ENCODE data around the gene WWOX.

The WWOX gene

GRCh38 chr16:78659668-78660217, 560.3 kb downstream of the WWOX start:
- no peak for DNase-seq (ENCODE audit: low spot score)

DNA sequence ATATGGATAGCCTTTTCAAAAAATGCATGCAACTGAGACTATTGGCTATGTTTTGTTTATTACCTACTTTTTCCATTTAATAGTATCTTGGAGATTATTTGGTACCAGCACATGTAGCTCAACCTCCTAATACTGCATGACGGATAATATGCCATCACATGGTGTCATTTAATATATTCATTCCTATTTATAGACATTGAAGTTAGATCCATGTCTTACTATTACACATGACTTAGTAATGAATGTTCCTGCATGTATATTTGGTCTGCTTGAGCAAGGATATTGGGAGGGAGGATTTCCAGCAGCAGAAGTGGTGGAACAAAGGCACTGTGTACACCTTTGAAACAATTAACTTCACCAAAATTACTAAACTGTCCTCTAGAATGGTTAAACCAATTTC, 561.3 kb downstream of the WWOX start:
- DNase-seq (ENCODE audit: low spot score) = no peak

GRCh38 chr16:78663690-78664089, 564.2 kb downstream of the WWOX start:
- no peak for DNase-seq (ENCODE audit: low spot score)

DNA sequence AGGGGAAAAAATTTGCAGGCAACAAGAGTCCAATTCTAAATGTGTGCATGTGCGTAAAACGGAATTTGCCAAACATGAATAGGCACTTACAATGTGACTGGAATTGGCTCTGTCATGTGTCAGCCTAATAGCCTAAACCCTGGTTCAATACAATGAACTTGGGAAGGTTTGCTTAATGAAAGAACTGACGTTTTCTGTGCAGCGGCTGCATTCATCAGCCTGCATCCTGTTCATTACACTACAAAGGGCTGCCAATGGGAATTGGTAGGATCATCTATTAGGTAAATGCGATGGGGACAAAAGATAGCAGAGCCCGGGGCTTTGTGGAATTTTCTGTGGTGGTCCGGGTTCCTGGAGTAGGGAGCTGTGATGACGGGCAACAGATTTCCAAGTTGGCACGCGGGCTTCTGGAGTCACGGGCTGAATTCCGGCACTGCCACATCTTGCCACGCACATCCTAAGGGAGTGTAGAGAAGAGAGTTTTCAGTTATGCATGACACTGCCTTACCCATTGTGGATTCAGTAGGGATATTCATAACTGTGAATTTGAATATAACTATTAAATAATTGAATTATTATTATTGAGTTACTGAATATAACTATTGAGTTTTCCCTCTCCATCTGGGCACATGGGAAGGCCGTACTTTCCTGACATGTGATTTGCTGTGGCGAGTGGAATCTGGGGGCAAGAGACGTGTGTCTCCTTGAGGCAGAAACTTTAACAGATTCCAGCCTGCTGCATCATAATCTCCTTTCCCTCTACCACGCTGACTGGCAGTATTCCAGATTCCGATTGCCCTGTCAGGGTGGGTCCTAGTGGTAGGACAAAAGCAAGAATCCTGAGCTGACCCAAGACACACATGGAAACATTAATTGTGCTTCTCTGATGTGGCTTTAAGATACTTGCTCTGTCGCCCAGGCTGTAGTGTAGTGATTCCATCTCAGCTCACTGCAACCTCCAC, 565.6 kb downstream of the WWOX start:
- DNase-seq (ENCODE audit: low spot score) = no peak

GRCh38 chr16:78666318-78666717, 566.9 kb downstream of the WWOX start:
- DNase-seq (ENCODE audit: low spot score) = no peak

DNA sequence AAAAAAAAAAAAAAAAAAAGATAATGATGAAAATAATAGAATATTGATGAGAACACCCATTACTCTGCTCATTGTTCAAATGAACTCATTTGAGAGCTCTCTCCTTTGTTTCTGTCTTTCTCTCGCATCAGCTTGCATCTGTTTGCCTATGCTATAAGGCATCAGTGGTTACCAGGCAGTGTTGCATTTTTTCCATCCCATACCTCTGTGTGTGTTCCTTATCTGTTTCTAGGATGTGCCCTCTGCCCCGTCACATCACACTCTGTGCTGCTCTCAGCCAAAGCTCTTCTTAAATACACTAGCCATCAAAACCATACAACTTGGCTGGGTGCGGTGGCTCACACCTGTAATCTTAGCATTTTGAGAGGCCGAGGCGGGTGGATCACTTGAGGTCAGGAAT, 568.2 kb downstream of the WWOX start:
- no peak for DNase-seq (ENCODE audit: low spot score)

GRCh38 chr16:78668393-78668792, 568.9 kb downstream of the WWOX start:
- DNase-seq (ENCODE audit: low spot score) = no peak

GRCh38 chr16:78669994-78670393, 570.5 kb downstream of the WWOX start:
- no peak for DNase-seq (ENCODE audit: low spot score)

DNA sequence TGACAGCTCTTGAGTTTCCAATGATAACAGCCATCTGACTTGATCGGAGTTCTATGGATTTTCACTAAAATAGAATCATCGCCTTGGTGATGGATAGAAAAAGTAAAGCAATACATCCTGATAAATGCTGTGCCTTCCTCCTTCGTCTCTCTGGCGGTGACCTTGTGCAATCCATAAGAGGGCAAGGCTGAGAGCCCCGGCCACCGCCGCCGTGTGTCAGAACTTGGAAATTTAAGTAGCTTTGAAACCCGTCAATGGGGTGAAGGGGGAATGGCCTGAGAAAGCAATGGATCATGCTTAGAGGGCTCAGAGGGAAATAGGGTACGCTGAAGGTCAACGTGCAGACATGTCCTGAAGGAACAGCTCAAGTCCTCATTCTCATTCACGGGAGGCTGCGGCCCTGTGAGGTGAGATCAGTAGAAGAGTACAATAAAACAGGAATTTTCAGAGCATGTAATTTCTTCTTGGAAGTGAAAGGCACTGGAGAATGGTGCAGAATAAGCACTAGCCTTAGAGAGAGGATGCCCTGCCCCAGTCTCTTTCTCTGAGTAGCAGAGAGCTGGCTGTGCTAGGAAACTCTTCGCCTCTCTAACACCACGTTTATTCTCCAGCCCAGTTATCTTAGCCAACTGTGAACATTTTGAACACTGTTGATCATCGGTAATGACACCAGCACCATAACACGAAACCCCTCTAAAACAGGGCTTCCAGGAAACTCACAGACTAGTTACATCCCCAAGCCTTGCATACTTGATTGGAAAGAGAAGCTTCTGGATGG, 573.5 kb downstream of the WWOX start:
- DNase-seq (ENCODE audit: low spot score) = no peak

DNA sequence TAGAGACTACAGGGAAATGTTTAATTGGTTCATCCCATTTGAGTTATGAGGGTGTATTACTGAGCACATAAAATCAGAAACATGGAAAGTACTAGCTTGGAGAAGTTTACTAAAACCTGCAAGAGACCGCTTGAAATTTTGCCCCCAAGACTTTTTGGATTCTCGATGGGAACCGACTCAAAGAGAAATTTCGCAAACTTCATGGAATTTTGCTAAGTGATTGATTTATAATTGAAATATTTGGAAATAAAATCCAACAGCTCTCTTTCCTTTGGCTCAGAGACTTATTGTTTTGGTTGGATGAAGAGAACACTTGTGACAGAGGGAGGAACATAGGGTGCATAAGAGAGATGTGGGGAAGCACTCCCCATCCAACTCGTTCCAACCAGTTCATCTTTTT, 574.4 kb downstream of the WWOX start:
- DNase-seq (ENCODE audit: low spot score) = no peak

GRCh38 chr16:78675312-78675711, 575.9 kb downstream of the WWOX start:
- no peak for DNase-seq (ENCODE audit: low spot score)

DNA sequence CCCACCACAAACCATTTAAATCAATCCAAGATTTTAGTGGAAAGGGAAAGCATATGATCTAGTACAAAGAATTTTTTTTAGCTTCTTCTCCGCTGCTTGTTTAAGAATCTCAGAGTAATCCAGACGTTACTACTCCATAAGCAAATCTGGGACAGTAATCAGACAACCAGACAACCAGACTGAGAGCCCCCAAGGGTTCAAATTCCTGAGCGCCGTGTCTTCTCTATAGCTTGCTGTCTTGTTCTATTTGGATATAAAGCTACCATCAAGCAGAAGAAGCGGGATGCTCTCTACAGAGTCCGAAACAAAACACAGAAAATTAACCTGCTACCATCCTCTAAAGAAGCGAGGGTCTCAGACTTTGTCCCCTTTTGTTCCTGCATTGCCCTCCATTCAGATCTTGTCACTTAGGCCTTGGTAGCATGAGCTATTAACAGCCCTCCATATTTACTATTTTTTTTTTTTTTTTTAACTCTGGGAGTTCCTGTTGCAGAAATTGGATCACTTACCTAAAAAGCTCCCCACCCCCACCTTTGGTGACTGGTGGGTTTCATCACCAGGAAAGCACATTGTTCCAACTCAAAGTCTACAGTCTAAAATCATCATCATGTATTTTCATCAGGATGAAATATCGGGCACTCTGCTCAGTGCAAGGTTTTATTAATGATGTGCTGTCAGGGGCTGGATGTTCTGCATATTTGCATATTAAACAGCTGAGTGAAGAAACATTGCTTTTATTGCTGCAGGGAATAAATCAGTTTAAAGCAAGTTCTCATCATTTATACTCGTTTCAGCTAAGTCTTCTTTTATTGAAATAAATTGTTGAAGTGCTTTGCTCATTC, 576.7 kb downstream of the WWOX start:
- DNase-seq (ENCODE audit: low spot score) = no peak

DNA sequence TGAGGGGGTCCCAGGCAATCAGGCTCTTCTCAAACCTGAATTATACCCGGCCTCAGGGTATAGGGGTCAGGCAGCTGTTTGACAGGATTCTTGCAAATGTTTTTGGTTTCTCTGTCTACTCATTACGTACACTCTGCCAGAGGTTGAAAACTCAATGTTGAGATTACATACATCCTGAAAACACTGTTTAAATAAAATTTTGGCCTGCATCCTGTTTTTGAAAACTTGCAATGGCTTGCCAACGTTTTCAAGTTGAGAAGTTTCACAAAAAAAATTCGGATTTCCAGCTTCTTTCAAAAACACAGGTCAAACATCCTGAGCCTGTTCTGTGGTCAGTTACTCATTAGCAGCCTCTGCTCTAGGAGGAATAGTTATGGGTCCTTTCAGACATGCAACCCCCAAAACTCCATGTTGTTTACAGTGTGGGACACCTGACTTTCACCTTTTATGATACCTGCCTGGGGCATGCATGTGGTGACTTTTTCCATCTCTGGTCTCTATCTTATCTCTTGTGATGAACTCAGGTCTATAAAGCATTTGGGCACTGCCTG, 577.8 kb downstream of the WWOX start:
- no peak for DNase-seq (ENCODE audit: low spot score)

- DNase-seq (ENCODE audit: low spot score) = no peak
These were observed 580.1 kb downstream of the WWOX start for GRCh38 chr16:78679546-78679945.

DNA sequence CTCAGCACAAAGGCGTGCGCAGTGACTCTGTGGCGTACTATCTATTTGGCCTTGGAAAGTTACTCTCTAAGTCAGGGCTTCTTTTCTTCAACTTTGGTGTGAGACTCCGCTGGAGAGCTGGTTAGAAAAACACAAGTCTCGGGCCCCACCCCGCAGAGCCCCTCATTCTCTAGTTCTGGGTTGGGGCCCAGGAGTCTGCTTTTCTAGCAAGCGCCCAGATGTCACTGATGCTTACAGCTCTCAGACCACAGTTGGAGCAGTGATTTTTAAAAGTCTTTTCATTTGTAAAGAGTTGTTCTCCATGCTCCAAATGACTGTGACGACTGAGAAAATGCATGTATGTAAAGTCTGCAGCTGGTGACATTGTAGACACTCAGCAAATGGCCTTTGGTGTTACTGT, 582.3 kb downstream of the WWOX start:
- no peak for DNase-seq (ENCODE audit: low spot score)

DNA sequence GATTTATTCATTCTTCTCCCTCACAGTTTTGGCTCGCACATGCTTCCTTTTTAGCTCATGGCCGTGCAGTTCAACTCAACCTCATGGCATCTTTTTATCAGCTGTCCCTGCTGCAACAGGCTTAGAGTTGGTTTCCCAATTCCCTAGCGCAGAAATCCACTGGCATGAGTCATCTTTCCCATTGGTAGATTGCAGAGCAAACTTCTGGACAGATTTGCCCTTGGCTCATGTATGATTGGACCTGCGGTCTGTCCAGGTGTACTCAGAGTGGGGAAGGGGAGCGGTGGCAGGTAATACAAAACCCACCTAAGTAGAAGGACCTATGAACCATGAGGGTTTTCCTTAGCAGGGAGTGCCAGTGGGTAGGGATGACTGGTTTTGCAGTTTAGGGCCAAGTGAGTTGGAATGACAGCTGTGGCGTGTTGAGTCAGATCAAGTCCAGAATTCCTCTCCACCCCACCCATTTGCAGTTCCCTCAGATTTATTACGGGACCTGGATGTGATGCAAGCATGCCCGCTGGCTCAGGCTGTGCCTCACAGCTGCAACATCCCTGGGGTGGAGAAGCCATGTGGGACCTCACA, 584.7 kb downstream of the WWOX start:
- DNase-seq (ENCODE audit: low spot score) = no peak

GRCh38 chr16:78684655-78685375, 585.4 kb downstream of the WWOX start:
- no peak for DNase-seq (ENCODE audit: low spot score)

GRCh38 chr16:78686601-78687000, 587.1 kb downstream of the WWOX start:
- DNase-seq (ENCODE audit: low spot score) = no peak

- no peak for DNase-seq (ENCODE audit: low spot score)
These were observed 589.6 kb downstream of the WWOX start for GRCh38 chr16:78689028-78689427.

DNA sequence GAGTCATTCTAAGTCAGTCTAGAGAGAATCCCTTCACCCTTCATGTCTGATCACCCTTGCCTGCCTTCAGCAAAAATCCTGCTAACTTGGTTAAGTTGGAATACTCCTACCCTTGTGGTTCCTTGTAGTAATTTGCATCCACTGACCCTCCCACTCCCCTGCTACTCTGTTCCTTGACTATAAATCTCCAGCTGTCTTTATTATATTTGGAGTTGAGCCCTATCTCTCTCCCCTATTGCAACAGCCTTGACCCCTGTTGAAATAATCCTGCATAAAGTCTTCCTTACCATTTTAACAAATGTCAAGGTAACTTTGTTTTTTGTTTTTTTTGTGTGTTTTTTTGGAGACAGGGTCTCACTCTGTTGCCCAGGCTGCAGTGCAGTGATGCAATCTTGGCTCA, 590.1 kb downstream of the WWOX start:
- no peak for DNase-seq (ENCODE audit: low spot score)

DNA sequence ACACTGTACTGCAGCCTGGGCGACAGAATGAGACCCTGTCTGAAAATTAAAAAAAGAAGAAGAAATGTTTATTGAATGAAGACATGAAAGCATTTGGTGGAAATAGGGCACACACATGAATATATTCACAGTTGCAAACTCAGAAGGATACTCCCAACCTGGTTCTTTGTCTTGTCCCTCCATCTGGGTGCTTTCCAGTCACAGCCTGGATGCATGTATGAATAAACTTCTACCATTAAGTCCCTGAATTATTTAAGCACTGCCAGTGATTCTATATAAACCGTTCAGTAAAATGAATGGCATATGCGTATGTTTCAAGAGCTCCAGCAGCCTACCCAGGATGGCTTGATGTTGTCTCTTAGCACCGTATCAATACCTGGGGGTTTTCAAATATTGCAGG, 591.1 kb downstream of the WWOX start:
- DNase-seq (ENCODE audit: low spot score) = no peak
